Activated CD4-positive, CD25-positive, alpha-beta regulatory T cell (primary cell): ENCODE data around the gene REPIN1.

Experiments
- DNase-seq, 4 experiments: peaks; one replicate each; lab custom pipeline; 2025; lab: John Stamatoyannopoulos, UW

REPIN1 gene

DNA sequence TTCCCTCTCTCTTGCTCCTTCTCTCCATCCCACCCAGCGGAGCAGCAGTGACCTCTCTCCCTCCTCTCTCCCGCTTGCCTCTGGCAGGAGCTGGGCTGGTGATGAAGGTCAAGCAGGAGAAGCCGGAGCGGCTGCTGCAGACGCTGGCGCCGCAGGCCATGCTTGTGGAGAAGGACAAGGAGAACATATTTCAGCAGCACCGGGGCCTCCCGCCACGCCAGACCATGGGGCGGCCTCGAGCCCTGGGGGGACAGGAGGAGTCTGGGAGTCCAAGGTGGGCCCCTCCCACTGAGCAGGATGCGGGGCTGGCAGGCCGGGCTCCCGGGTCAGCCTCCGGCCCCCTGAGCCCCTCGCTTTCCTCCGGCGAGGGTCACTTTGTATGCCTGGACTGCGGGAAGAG, 27.8 kb downstream of the REPIN1 start:
- DNase-seq, result no peak

DNA sequence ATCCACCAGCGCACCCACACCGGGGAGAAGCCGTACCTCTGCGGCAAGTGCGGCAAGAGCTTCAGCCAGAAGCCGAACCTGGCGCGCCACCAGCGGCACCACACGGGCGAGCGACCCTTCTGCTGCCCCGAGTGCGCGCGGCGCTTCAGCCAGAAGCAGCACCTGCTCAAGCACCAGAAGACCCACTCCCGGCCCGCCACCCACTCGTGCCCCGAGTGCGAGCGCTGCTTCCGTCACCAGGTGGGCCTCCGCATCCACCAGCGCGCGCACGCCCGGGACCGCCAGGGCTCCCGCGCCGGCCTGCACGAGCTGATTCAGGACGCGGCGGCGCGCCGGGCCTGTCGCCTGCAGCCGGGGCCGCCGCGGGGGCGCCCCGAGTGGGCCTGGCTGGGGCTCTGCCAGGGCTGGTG, 28.2 kb downstream of the REPIN1 start:
- DNase-seq, result no peak

GRCh38 chr7:150397346-150398107, 28.9 kb downstream of the REPIN1 start:
- DNase-seq, result no peak

GRCh38 chr7:150398108-150398964, 29.7 kb downstream of the REPIN1 start:
- no peak for DNase-seq

DNA sequence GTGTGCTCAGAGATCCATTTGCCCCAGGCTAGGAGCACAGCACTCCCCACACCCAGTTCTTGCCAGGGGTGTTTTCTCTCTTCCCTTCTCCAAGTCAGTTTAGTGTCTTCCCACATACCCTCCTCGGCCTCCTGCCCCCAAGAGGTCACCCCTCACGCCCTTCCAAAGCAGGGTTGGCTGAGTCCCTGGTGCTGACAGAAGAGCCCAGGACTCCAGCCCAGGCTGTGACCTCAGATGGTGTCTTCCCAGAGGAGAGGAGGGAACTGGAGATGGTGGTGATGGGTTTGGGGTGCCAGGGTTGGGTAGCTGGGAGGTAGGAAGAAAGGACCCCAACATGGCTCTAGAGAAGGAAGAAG, 30.3 kb downstream of the REPIN1 start:
- DNase-seq, result no peak

DNA sequence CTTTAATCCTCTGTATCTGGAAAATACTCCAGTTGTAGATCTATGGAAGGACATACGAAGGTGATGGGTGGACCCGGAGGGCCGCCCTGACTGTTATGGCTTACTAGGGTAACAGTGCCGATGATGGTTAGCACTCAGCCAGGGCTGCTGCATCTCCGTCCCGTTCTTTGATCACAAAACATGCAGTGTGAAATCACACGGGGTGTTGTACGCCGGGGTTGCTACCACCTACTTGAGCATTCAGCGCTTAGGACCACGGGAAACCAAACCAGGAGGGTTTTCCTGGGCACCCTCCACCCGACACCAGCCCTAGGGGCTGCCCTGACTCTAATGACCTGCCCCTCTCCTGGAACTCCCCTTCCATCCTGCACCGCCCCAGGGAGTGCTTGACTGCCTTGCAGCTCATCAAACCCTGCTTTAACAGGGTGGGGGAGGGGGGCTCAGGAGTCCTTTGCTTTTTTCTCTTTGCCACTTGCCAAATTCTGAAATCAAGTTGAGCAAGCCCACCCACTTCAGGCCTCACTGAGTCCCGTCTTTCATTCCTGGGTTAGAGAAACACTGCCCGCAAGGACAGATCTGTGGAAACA, 30.9 kb downstream of the REPIN1 start:
- DNase-seq, result no peak

- DNase-seq, result no peak
Measured at GRCh38 chr7:150400008-150400787, 31.6 kb downstream of the REPIN1 start.

GRCh38 chr7:150400788-150401423, 32.3 kb downstream of the REPIN1 start:
- DNase-seq, result no peak

GRCh38 chr7:150401424-150401790, 32.8 kb downstream of the REPIN1 start:
- no peak for DNase-seq

DNA sequence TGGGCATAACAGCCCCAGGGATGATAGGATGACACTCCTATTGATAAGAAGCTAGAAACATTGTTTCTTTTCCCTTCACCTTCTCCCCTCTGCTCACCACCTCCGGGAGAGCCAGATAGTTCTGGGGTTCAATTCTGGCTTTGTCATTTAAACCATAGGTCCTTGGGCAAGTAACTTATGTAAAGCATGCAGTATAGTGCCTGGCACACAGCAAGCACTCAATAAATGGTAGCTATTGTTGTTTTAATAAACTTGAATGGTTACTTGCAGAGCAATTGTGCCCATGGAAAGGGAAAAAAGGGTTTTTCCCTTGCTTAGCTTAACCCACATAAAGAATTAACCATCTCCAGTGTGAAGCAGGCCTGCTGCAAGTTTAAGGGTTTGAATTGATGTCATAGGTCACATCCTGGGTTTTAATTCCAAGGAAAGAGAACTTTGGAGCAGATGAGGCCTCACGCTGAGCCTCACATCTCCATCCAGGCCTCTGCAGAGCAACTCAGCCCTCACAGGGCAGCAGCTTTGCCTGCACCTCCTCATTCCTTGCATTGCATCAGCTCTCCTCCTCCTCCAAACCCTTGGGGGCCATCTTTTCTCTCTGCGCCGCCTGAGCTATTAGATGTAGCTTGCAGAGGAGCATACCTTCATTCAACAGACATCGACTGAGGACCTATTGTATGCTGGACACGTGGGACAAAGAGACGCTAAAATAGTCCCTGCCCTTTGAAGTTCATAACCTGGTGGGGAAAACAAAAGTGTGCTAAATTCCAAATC, 33.4 kb downstream of the REPIN1 start:
- DNase-seq, result no peak

DNA sequence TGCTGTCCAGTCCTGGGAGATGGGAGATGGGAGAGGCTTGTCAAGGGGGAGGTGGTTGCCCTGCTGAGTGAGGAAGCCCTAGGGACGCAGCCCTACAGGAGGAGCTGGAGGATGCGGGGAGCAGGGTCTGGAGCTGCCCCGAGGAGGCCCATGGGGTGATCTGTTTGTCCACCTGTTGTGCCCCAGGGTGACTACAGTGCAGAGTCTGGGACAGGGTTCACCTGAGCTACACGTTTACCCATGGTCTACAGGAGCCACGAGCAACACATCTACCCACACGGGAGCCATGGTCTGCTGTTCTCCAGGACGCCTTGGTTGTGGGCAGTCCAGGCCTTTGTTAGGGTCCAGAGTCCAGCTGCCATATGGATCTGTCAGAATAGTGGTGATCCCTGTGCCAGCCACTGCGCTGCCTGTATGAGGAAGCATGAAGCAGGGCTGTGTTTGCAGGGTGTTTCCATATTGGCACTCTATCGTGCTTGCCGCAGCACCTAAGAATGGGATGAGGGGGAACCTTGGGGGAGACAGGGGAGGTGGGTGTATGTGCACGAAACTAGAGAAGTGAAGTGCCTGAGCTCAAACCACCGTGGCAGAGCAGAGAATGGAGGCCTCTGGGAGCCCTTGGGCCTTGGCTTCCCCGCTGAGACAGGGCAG, 34.2 kb downstream of the REPIN1 start:
- DNase-seq, result no peak

DNA sequence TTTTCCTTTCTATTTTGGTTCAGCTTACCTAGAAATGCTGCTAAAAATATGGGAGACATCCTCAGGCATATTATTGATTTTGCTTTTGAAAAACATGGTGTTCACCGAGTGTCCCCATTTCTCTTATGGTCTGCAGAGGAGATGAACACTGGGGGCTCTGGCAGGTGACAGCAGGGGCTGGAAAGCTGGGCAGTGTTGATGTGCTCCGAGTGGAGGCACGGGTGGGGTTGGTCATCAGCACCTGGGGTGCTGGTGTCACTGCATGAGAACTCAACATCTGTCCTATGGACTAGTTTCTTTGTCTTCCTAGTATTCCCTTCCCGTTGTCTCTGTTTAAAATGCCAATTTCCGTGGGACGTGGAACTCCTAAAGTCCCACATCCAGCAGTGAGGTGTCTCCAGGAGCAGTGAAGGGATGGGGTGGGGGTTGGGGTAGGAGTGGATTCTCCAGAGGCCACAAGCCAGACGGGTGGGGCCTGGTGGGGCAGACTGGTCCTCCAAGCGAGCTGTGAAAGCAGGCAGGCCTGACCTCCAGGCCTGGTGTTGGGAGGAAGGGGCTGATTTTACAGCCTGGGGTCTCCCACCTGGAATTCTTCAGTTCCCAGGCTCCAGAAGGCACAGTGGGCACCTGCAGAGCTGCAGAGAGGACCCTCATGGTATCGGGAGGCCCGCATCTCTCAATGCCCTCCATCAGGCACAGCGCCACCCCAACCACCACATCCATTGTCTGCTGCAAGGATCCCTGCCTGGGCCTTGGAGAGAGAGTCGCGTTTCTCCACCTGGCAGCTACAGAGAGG, 35.0 kb downstream of the REPIN1 start:
- no peak for DNase-seq

DNA sequence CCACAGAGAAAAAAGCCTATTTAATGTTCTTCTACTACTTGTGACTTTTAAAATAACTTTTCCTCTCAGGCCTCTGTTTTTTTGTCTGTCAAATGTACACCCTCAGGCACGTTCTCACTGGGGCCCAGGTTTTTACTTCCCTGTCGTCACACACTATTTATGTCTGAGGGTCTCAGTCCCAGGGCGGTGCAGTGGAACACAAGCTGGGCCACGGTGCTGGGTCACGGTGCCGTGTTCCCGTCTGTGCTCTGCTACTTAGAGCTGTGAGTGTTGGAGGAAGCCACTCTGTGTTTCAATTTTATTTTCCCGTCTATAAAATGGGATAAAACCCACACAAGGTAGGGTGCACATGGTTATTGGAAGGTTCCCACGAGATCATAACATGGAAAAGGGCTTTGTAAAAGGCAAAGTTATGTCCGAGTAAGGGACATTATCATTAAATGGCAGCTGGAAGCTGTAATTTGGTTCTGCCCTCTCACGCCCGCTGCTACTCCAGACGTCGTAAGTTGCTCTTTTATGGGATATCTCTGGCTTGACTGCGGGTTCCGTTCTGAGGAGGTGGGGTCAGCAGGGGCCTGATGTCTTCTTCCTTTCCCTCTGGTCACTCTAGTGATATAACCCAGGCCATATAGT, 35.7 kb downstream of the REPIN1 start:
- DNase-seq, result no peak

- peak; percentile 51 to 72 (median 54) for DNase-seq
Measured at GRCh38 chr7:150404805-150405583, 36.4 kb downstream of the REPIN1 start.

DNA sequence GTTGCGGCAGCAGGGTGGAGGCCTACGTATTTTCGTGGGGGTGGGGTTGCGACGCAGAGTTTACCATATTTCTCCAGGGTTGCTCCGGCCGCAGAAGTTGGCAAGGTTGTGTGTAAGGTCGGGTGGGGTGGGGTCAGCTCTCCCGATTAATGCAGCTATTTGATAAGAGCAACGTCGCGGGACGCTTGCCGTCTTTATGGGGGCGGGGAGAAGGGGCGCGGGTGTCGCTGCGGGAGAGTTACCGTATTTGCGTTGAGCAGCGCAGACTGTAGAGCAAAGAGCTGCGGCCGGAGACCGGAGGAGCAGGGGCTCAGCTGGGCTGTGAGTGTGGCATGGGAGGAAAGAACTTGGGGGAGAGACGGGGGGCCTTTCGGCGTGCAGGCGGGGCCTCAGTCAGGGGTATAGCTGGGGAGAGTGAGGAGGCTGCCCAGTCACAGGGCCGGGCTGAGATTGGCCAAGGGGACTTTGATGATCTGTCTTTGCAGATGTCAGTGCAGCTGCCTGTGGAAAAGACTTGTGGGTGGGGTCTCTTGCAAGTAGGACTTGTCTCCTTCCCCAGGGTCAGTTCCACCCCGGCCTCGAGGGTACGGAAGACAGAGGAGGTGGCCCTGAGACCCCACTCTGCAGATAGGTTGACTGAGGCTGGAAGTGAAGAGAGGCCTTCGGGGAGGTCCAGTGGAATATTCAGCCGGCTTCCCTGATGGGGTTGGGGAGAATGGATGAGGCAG, 37.1 kb downstream of the REPIN1 start:
- DNase-seq, result peak in 2 of 4 experiments; percentile 18 to 25

DNA sequence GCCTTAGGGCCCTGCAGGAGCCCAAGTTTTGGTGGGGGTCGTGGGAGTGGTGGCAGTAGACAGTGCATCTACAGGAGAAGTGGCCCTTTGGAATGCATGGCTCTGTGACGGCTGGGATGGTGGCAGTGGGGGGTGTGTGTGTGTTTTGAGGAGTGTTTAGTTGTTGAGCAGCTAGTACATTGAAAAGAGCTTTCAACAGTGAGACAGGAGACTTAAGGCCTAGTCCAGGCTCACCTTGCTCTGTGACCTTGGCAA, 37.6 kb downstream of the REPIN1 start:
- no peak for DNase-seq

DNA sequence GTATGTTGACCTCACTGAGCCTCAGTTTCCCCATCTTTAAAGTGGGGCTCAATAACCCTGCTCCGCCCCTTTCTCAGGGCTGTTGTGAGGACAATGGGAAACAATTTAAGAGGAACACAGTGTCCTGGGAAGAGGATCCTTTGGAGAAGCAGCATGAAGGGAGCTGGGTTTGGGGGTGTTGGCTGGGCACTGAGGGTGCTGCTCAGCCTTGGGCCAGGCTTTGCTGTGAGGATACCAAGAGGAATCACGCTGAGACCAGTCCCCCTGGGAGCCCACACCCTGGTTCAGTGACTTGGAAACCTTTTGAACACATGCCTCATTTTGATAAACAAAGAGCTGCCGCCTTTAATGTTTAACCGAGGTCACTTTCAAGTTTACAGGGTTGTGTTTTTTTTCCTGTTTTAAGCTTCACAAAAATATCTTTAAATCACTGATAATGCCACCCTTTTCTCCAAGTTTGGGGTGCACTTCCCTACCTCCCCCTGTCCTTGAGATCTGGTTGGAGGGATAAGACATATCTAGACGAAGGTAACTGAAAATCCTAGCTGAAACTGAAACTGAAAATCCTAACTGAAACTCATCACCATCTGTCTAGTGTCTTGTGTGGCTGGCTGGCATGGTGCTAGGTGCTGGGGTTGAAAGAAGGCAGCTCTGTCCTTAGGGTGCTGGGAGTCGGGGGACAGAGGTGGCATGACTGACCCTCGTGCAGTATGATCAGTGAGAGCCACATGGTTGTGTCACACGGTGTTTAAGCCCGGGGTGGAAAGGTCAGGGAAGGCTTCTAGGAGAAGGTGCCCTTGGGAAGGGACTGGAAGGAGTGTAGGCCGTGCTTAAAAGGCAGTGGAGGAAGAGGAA, 38.2 kb downstream of the REPIN1 start:
- no peak for DNase-seq
